PC-9 (cell line): ENCODE results near the gene CDCA3.

Source experiments
- CTCF ChIP-seq: fragments of 200-600 bp; sonication (generic); conservative IDR thresholded peaks from 2 replicates; pipeline ENCODE4 v1.6.1; 2017; ENCODE audit warnings: mixed run types, antibody characterized with exemption, mild to moderate bottlenecking, moderate library complexity
- EZH2 ChIP-seq: fragments of 200-600 bp; sonication (generic); IDR thresholded peaks from 2 replicates; pipeline ENCODE4 v1.8.0; 2017; ENCODE audit warnings: antibody characterized with exemption, low read depth

GRCh38 chr12:6894321-6894720 lies 43.2 kb upstream of the CDCA3 start:
- TF ChIP-seq CTCF (no peak), EZH2 (no peak)
